ENCODE data around the gene RPS6KA2. TPM values are rescaled to one million over a fixed set of nuclear protein-coding genes. Genes with fewer than 3 reads are reported as not detected.

The RPS6KA2 gene
- polyA plus RNA-seq, 1 experiment: 70.9 TPM

DNA sequence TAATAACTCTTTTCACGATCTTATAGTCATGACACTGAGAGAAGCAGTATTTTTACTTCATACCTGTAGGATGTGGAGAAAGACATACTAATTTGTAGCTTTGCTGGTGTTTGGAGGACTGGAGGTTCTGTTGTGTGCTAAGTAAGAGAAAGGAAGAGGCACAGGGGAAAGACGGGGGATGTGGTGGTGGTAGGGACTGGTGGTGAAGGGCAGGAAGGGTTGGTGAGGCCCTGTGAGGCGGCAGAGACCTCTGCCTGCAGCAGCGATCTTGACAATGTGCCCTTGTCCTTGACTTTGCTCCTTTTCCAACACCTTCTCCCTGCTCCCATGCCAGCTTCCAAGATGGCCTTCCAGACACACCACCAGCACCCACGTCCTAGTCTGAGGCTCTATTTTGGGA lies 211.7 kb downstream of the RPS6KA2 start:
- DNase-seq (ENCODE audit: low read depth, low spot score): no peak
- no peak overlapping the region for H3K27ac ChIP-seq (ENCODE audit: low read depth, low read length)
- H3K4me3 ChIP-seq (ENCODE audit: low read depth, low read length): no peak overlapping the region
- no peaks in the 10 kb centered on the region; the same call in 1 of the 2 replicates for H3K9me3 ChIP-seq (ENCODE audit: control insufficient read depth, insufficient read depth, low read length)
- ChIA-PET CTCF (interaction anchor here (1.2 kb wide), 1 partner anchor 14 kb away, joined by 4 read pairs; no protein-coding TSS in a partner anchor), POLR2A (no interaction called here)
- no peaks in the 10 kb centered on the region for H3K27me3 ChIP-seq (ENCODE audit: control insufficient read depth, insufficient read depth, low read length)
- TF ChIP-seq, protein P1, sequence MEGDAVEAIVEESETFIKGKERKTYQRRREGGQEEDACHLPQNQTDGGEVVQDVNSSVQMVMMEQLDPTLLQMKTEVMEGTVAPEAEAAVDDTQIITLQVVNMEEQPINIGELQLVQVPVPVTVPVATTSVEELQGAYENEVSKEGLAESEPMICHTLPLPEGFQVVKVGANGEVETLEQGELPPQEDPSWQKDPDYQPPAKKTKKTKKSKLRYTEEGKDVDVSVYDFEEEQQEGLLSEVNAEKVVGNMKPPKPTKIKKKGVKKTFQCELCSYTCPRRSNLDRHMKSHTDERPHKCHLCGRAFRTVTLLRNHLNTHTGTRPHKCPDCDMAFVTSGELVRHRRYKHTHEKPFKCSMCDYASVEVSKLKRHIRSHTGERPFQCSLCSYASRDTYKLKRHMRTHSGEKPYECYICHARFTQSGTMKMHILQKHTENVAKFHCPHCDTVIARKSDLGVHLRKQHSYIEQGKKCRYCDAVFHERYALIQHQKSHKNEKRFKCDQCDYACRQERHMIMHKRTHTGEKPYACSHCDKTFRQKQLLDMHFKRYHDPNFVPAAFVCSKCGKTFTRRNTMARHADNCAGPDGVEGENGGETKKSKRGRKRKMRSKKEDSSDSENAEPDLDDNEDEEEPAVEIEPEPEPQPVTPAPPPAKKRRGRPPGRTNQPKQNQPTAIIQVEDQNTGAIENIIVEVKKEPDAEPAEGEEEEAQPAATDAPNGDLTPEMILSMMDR (IDR thresholded peaks at IDR 0.05; ENCODE audit: low read depth, low read length): no peak

DNA sequence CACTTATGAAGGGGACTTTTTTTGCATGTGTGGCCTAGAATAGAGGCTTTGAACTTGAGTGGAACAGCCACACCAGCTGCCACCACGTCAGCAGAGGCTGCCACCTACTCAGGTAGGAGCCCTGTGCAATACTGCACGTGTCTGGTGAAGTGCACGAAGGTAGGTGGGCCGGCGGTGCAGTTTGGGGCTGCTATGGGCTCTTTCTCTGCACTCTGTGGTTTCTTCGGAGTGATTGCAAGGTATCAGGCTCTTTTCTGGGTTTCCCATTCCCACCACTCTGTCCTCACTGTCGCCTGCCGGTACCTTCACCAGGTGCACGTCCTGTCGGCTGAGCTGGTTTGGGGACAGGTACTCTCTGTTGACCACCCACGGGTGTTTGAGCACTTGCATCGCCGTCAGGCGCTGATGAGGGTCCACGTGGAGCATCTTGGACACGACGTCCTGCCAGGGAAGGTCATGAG lies 213.5 kb downstream of the RPS6KA2 start:
- no peak overlapping the region for H3K4me3 ChIP-seq (ENCODE audit: low read depth, low read length)
- ChIA-PET POLR2A (no interaction called here), CTCF (interaction anchor here (0.9 to 1.0 kb wide), 2 partner anchors 13 to 100 kb away, joined by 3 read pairs; no protein-coding TSS in a partner anchor)
- no peak for DNase-seq (ENCODE audit: low read depth, low spot score)
- H3K9me3 ChIP-seq (ENCODE audit: control insufficient read depth, insufficient read depth, low read length): no peaks in the 10 kb centered on the region; the same call in 1 of the 2 replicates
- no peak overlapping the region for H3K27ac ChIP-seq (ENCODE audit: low read depth, low read length)
- TF ChIP-seq, protein P1 (IDR thresholded peaks at IDR 0.05; ENCODE audit: low read depth, low read length): no peak
- H3K27me3 ChIP-seq (ENCODE audit: control insufficient read depth, insufficient read depth, low read length): no peaks in the 10 kb centered on the region

DNA sequence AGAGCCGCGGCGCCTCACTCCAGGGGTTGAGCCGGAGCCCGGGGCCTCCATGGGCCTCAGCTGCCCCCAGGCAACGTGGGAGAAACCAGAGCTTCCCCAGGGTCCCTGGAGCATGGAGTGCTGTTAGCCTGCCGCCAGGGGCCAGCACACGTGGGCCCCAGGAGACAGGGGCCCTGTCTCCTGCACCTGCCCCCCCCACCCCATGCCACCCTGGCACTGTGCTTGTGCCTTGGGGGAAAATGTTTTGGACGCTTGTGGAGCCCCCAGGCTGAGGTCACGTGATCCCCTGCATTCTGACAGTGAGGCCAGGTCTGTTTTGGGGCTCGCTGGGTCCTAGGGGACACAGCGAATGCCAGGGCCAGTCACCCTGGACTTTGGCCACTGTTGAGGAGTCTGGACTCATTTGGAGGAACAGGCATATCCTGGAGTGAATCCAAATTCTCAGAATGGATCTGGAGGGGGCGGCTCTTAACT lies 214.1 kb downstream of the RPS6KA2 start:
- ChIA-PET CTCF (no interaction called here), POLR2A (no interaction called here)
- no peaks in the 10 kb centered on the region for H3K27me3 ChIP-seq (ENCODE audit: control insufficient read depth, insufficient read depth, low read length)
- H3K4me3 ChIP-seq (ENCODE audit: low read depth, low read length): no peak overlapping the region
- DNase-seq (ENCODE audit: low read depth, low spot score): no peak
- TF ChIP-seq, protein P1 (IDR thresholded peaks at IDR 0.05; ENCODE audit: low read depth, low read length): no peak
- H3K27ac ChIP-seq (ENCODE audit: low read depth, low read length): no peak overlapping the region
- H3K9me3 ChIP-seq (ENCODE audit: control insufficient read depth, insufficient read depth, low read length): no peaks in the 10 kb centered on the region; the same call in 1 of the 2 replicates

DNA sequence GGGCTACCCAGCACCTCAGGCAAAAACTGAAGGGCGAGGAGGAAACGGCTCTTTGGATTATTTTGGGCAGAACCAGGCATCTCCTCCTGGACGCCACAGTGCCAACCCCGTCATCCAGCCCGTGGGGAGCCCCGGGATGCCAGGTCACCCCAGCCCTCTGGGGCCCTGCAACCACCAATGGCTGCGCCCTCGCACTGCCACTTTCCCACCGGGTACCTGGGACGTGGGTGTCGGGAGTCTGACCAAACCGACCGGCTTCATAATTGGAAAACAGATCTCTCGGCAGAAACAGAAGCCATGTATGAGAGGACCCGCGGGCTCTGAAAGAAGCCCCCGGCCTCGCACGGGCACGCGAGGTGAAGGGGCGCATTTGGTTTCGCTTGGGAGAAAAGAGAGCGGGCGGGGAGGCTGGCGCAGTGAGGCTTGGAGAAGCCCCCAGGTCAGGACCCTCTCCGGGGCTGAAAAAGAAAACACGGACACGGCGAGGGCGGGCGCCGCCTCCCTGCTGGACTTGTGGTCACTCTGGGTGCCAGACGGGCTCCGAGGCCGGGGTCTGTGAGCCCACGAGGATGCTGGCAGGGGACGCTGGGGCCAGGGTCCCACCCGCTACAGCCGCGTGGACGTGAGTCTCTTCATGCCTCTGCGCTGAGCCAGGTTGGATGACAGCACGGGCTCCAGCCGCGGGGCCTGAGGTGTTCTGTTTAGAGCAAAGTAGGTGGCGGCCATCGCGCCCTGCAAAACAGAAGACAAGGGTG lies 214.7 kb downstream of the RPS6KA2 start:
- Histone ChIP-seq H3K4me3 (ENCODE audit: low read depth, low read length) (no peak overlapping the region), H3K9me3 (ENCODE audit: control insufficient read depth, insufficient read depth, low read length) (no peaks in the 10 kb centered on the region; the same call in 1 of the 2 replicates), H3K27ac (ENCODE audit: low read depth, low read length) (no peak overlapping the region), H3K27me3 (ENCODE audit: control insufficient read depth, insufficient read depth, low read length) (no peaks in the 10 kb centered on the region)
- no peak for DNase-seq (ENCODE audit: low read depth, low spot score)
- ChIA-PET POLR2A (no interaction called here), CTCF (interaction anchor here (2.4 kb wide), 1 partner anchor 11 kb away, joined by 10 read pairs; no protein-coding TSS in a partner anchor)
- TF ChIP-seq, protein P1 (IDR thresholded peaks at IDR 0.05; ENCODE audit: low read depth, low read length): no peak

DNA sequence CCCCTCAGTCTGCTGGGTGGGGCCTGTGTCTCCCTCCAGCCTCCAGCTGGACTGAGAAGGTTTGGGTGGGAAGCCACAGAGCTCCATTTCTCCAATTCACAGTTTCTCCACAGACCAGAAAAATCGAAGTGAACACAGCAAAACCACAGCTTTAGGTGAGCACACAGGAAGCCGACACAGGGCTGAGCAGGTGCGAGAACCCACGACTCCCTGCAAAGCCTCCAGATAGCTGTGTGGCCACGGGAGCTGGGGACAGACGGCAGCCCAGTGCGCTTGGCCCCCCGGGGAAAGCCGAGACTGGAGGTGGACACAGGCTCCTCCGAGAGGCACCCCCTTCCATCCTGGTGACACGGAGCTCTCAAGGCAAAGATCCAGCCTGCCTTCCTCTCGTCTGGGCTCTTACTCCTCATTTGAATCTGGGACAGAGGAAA lies 215.3 kb downstream of the RPS6KA2 start:
- no peaks in the 10 kb centered on the region; the same call in 1 of the 2 replicates for H3K9me3 ChIP-seq (ENCODE audit: control insufficient read depth, insufficient read depth, low read length)
- no peak for DNase-seq (ENCODE audit: low read depth, low spot score)
- CTCF ChIA-PET: interaction anchor here (2.4 kb wide), 1 partner anchor 11 kb away, joined by 10 read pairs; no protein-coding TSS in a partner anchor

More for the DNA sequence above, 215.3 kb downstream of the RPS6KA2 start:
- Histone ChIP-seq H3K4me3 (ENCODE audit: low read depth, low read length) (no peak overlapping the region), H3K27ac (ENCODE audit: low read depth, low read length) (no peak overlapping the region), H3K27me3 (ENCODE audit: control insufficient read depth, insufficient read depth, low read length) (no peaks in the 10 kb centered on the region)
- TF ChIP-seq, protein P1 (IDR thresholded peaks at IDR 0.05; ENCODE audit: low read depth, low read length): no peak
- POLR2A ChIA-PET: no interaction called here

All from AG04450 (cell line).